ENCODE measurements around the gene PIK3CD.
"Not testable (repeated sequence)": the region's sequence is repeated elsewhere in the genome, so short reads cannot be mapped to it uniquely, and the experiment has no call there.

Gene PIK3CD

DNA sequence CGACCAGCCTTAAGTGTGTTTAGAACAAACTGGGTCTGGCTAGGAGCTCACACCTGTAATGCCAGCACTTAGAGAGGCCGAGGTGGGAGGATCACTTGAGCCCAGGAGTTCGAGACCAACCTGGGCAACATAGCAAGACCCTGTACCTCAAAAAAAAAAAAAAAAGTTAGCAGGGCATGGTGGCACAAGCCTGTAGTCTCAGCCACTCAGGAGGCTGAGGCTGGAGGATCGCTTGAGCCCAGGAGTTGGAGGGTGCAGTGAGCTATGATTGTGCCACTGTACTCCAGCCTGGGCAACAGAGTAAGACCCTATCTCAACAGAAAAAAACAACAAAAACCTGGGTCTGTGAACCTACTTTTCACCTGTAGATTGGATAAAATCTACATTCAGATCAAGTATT, 54.6 kb downstream of the PIK3CD start:
- H3K36me3 ChIP-seq (ENCODE audit: control insufficient read depth, insufficient read depth, low read length): no peaks in the 10 kb centered on the region
- no peaks in the 10 kb centered on the region for H3K79me2 ChIP-seq
- no peaks in the 10 kb centered on the region for H3K4me1 ChIP-seq
- no peak overlapping the region for H3K4me3 ChIP-seq (ENCODE audit: low read depth, low read length)
- no peak overlapping the region for H2AFZ ChIP-seq
- no peak overlapping the region for H3K9ac ChIP-seq
- no peak overlapping the region for H3K4me2 ChIP-seq (ENCODE audit: low read length)
- no peak overlapping the region for H3K27ac ChIP-seq
- TF ChIP-seq, protein P1, sequence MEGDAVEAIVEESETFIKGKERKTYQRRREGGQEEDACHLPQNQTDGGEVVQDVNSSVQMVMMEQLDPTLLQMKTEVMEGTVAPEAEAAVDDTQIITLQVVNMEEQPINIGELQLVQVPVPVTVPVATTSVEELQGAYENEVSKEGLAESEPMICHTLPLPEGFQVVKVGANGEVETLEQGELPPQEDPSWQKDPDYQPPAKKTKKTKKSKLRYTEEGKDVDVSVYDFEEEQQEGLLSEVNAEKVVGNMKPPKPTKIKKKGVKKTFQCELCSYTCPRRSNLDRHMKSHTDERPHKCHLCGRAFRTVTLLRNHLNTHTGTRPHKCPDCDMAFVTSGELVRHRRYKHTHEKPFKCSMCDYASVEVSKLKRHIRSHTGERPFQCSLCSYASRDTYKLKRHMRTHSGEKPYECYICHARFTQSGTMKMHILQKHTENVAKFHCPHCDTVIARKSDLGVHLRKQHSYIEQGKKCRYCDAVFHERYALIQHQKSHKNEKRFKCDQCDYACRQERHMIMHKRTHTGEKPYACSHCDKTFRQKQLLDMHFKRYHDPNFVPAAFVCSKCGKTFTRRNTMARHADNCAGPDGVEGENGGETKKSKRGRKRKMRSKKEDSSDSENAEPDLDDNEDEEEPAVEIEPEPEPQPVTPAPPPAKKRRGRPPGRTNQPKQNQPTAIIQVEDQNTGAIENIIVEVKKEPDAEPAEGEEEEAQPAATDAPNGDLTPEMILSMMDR (IDR thresholded peaks at IDR 0.05): no peak
- no peaks in the 10 kb centered on the region for H3K9me3 ChIP-seq (ENCODE audit: control insufficient read depth, low read length)
- H3K27me3 ChIP-seq (ENCODE audit: control insufficient read depth, insufficient read depth, low read length): no peaks in the 10 kb centered on the region

DNA sequence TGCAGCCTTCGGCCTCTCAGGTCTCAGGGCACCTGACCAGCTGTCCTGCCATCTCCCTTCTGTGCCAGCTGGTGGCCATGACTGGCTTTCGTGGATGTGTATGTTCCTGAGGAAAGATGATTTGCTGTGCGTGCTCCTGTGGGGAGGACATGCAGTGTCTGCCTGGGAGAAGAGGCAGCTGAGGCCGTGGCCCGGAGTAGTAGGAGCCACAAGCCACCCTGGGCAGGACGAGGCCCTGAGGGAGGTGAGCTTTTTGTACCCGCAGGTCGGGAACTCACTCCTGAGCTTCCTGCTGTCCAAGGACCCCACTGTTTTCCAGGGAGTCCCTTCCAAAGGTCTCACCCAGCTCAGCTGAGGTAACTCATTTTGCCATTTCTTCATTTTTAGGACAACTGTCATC, 58.5 kb downstream of the PIK3CD start:
- H3K9ac ChIP-seq: no peak overlapping the region
- H3K27ac ChIP-seq: no peak overlapping the region
- TF ChIP-seq, protein P1 (IDR thresholded peaks at IDR 0.05): no peak
- no peaks in the 10 kb centered on the region for H3K9me3 ChIP-seq (ENCODE audit: control insufficient read depth, low read length)
- H3K36me3 ChIP-seq (ENCODE audit: control insufficient read depth, insufficient read depth, low read length): no peaks in the 10 kb centered on the region
- H3K4me1 ChIP-seq: no peaks in the 10 kb centered on the region
- no peak overlapping the region for H3K4me3 ChIP-seq (ENCODE audit: low read depth, low read length)
- H3K4me2 ChIP-seq (ENCODE audit: low read length): no peak overlapping the region
- no peaks in the 10 kb centered on the region for H3K79me2 ChIP-seq
- H2AFZ ChIP-seq: no peak overlapping the region
- no peaks in the 10 kb centered on the region for H3K27me3 ChIP-seq (ENCODE audit: control insufficient read depth, insufficient read depth, low read length)

DNA sequence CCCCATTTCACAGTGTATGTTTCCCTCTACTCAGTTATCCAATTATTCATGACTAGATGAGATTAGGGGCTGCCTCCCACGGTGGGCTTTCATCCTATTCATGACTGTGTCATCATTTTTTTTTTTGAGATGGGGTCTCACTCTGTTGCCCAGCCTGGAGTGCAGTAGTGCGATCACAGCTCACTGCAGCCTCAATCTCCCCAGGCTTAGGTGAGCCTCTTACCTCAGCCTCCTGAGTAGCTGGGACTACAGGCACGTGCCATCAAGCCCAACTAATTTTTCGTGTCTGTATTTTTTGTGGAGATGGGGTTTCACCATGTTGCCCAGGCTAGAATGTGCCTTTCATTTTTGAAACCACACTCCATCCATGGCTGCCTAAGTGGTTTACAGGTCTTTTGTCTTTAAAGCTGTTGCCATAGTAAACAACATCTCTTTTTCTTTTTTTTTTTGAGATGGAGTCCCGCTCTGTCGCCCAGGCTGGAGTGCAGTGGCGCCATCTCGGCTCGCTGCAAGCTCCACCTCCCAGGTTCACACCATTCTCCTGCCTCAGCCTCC, 60.0 kb downstream of the PIK3CD start:
- TF ChIP-seq, protein P1 (IDR thresholded peaks at IDR 0.05): no peak
- H3K9me3 ChIP-seq (ENCODE audit: control insufficient read depth, low read length): no peaks in the 10 kb centered on the region
- no peak overlapping the region for H3K27ac ChIP-seq
- H3K79me2 ChIP-seq: no peaks in the 10 kb centered on the region
- H3K4me2 ChIP-seq (ENCODE audit: low read length): no peak overlapping the region
- H2AFZ ChIP-seq: no peak overlapping the region
- H3K9ac ChIP-seq: no peak overlapping the region
- H3K4me3 ChIP-seq (ENCODE audit: low read depth, low read length): no peak overlapping the region
- no peaks in the 10 kb centered on the region for H3K4me1 ChIP-seq
- H3K27me3 ChIP-seq (ENCODE audit: control insufficient read depth, insufficient read depth, low read length): no peaks in the 10 kb centered on the region
- H3K36me3 ChIP-seq (ENCODE audit: control insufficient read depth, insufficient read depth, low read length): no peaks in the 10 kb centered on the region

DNA sequence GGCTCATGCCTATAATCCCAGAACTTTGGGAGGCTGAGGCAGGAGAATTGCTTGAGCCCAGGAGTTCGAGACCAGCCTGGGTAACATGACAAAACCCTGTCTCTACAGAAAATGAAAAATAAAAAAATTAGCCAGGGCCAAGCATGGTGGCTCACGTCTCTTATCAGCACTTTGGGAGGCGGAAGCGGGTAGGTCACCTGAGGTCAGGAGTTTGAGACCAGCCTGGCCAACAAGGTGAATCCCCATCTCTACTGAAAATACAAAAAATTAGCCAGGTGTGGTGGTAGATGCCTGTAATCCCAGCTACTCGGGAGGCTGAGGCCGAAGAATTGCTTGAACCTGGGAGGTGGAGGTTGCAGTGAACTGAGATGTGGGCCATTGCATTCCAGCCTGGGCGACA, 61.2 kb downstream of the PIK3CD start:
- not testable (repeated sequence) for H3K4me2 ChIP-seq (ENCODE audit: low read length); H3K79me2 ChIP-seq; H3K4me3 ChIP-seq (ENCODE audit: low read depth, low read length); H2AFZ ChIP-seq; H3K27me3 ChIP-seq (ENCODE audit: control insufficient read depth, insufficient read depth, low read length); H3K27ac ChIP-seq; H3K9ac ChIP-seq; H3K36me3 ChIP-seq (ENCODE audit: control insufficient read depth, insufficient read depth, low read length); H3K9me3 ChIP-seq (ENCODE audit: control insufficient read depth, low read length); H3K4me1 ChIP-seq

DNA sequence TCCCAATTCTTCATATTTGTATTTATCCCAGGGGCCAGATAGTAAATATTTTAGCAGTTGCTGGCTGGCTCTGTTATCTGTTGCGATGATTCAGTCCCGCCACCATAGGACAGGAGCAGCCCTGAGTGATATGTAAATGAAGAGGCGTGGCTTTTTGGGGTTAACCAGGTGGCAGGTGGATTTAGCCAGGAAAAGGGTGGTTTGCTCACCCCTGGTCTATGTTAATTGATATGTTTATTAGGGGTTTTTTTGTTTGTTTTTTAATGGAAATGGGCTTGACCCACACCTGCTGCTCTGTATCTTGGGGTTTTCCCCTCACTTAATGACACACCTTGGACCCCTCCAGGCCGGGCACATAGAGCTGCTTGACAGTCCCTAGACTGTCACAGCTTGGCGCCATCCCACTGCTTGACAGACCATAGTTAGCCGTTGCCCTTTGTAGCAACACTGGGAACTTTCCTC, 62.8 kb downstream of the PIK3CD start:
- no peaks in the 10 kb centered on the region for H3K4me1 ChIP-seq
- H2AFZ ChIP-seq: no peak overlapping the region
- no peak overlapping the region for H3K4me3 ChIP-seq (ENCODE audit: low read depth, low read length)
- H3K9ac ChIP-seq: no peak overlapping the region
- H3K4me2 ChIP-seq (ENCODE audit: low read length): no peak overlapping the region
- no peaks in the 10 kb centered on the region for H3K79me2 ChIP-seq
- H3K9me3 ChIP-seq (ENCODE audit: control insufficient read depth, low read length): no peaks in the 10 kb centered on the region
- no peak overlapping the region for H3K27ac ChIP-seq
- H3K27me3 ChIP-seq (ENCODE audit: control insufficient read depth, insufficient read depth, low read length): no peaks in the 10 kb centered on the region
- TF ChIP-seq, protein P1 (IDR thresholded peaks at IDR 0.05): no peak
- H3K36me3 ChIP-seq (ENCODE audit: control insufficient read depth, insufficient read depth, low read length): no peaks in the 10 kb centered on the region

All from parathyroid adenoma (tissue), 2 donors.